Gastroesophageal sphincter (tissue), 3 donors: ENCODE results near the gene PGA3.
"Not testable (repeated sequence)": the region's sequence is repeated elsewhere in the genome, so short reads cannot be mapped to it uniquely, and the experiment has no call there.

Experiments
- CTCF ChIP-seq, 4 experiments: fragments of 200-600 bp in 2 of 4; fragments of 450-650 bp in 2 of 4; sonication (generic) in 1 of 4; IDR thresholded peaks; one replicate each; pipeline ENCODE4 v1.5.1; 2017 to 2019; ENCODE audit warnings: antibody characterized with exemption in 4 of 4, mild to moderate bottlenecking in 2 of 4, moderate library complexity in 2 of 4
- EP300 ChIP-seq: sonication (generic); formaldehyde crosslinking; IDR thresholded peaks from one replicate; pipeline ENCODE4 v1.6.1; 2017; ENCODE audit warnings: antibody characterized with exemption, mild to moderate bottlenecking
- POLR2A ChIP-seq, 2 donors: fragments of 450-650 bp; IDR thresholded peaks; one replicate each; pipeline ENCODE4 v1.6.1; 2017; ENCODE audit warnings: antibody characterized with exemption in 2 of 2, mild to moderate bottlenecking in 2 of 2, moderate library complexity in 1 of 2
- POLR2AphosphoS5 ChIP-seq: sonication (generic); formaldehyde crosslinking; IDR thresholded peaks from one replicate; pipeline ENCODE4 v1.6.1; 2017; ENCODE audit warnings: antibody characterized with exemption

- not testable (repeated sequence) for TF ChIP-seq CTCF (IDR thresholded peaks at IDR 0.05); POLR2AphosphoS5; POLR2A (IDR thresholded peaks at IDR 0.05); EP300
These were observed 23.3 kb downstream of the PGA3 start for GRCh38 chr11:61226457-61227137.
